Measurements from ENCODE around the gene ACOXL. TPM values are rescaled to one million over a fixed set of nuclear protein-coding genes. Genes with fewer than 3 reads are reported as not detected.

ACOXL gene
- total and polyA plus RNA-seq, 2 donors (not counting 3 experiments of a cell fraction or from before 2014, with no cell fraction given): not detected

DNA sequence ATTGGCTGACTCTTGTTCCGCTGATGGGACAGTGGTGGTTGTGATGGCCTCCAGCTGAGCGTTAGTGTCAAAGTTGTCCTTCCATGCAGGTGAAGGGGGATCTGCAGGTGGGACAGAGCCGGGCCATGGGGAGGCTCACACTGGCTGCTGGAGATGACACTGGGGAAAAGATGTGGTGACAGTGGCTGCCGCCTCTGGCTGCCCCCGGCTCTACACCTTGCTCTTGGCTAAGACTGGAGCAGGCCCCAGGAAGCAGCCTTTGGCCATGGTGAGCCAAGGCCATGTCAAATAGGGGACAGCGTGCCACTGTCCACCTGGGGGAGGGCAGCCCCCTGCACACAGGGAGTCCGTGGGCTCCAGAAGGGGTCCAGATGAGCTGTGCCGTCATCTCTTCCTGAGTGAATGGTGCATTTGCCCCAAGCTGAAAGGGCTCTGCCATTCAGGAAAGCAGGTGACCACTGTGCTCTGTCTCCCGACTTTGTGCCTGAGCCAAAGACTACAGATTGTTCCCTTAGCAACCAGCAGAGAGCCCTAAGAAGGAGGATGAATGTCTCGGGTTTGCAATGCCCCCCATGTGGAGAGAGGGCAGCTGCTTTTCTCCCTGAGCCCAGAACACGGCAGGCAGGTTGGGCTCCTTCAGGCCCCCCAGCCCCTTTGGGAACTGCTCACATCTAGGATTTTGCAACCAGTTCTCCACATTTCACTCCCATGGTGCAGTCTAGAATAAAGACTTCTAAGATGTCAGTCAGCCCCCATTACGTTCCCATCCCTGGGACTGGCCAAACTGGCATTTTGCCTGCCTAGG lies 309.2 kb downstream of the ACOXL start:
- CTCF ChIA-PET: no interaction called here
- TF ChIP-seq GATA2 (IDR thresholded peaks at IDR 0.05; ENCODE audit: insufficient read depth, insufficient read length, low read depth, low read length) (no peak), JUN (IDR thresholded peaks at IDR 0.05; ENCODE audit: borderline replicate concordance, insufficient read depth, insufficient read length, low read depth) (no peak)
- H3K4me2 ChIP-seq (ENCODE audit: insufficient read depth, low read length): no peak overlapping the region
- H3K4me3 ChIP-seq (replicated peaks in 1 of 3; ENCODE audit: insufficient read depth in 1 of 3, low read depth in 1 of 3, low read length in 3 of 3): no peak overlapping the region
- H2AFZ ChIP-seq (ENCODE audit: low read depth, low read length): no peak overlapping the region
- no peak overlapping the region for H3K27ac ChIP-seq (ENCODE audit: insufficient read depth, low read depth, low read length)
- no peak for DNase-seq (ENCODE audit: low read depth, low spot score)
- no TSS peak for BruUV-seq (replicated peaks)
- dilution Hi-C loops (cut with MboI; ENCODE audit: extremely low pct_ligation_motif_present, low sequenced_read_pairs) (no loop called here), intact Hi-C loops (cut with micrococcal nuclease) (no loop called here)
- no peak for FAIRE-seq
- H3K4me1 ChIP-seq (ENCODE audit: control insufficient read depth, extremely low read depth, insufficient read depth, low read length): no peaks in the 10 kb centered on the region
- no peaks in the 10 kb centered on the region for H3K9me1 ChIP-seq (replicated peaks; ENCODE audit: control insufficient read depth, extremely low read depth, insufficient read depth, low read length)
- no peaks in the 10 kb centered on the region for H3K79me2 ChIP-seq (ENCODE audit: control insufficient read depth, insufficient read depth, low read length)
- no peaks in the 10 kb centered on the region for H3K9me3 ChIP-seq (replicated peaks; ENCODE audit: control insufficient read depth, insufficient read depth, low read length)
- H4K20me1 ChIP-seq (replicated peaks; ENCODE audit: control insufficient read depth, extremely low read depth, insufficient read depth, low read length): no peaks in the 10 kb centered on the region
- peaks cover 10 to 21% of the 10 kb centered on the region in 2 experiments for H3K27me3 ChIP-seq (ENCODE audit: control insufficient read depth in 2 of 2, insufficient read depth in 2 of 2, low read length in 2 of 2)
- POLR2A ChIA-PET: no interaction called here
- no peak overlapping the region for H3K9ac ChIP-seq (replicated peaks; ENCODE audit: extremely low read depth, insufficient read depth, low read length)
- H3K36me3 ChIP-seq (ENCODE audit: control insufficient read depth in 2 of 2, extremely low read depth in 1 of 2, insufficient read depth in 2 of 2, low read length in 2 of 2): no peaks in the 10 kb centered on the region

GRCh38 chr2:111042261-111042660 lies 309.9 kb downstream of the ACOXL start:
- H3K4me1 ChIP-seq (ENCODE audit: control insufficient read depth, extremely low read depth, insufficient read depth, low read length): no peaks in the 10 kb centered on the region
- no TSS peak for BruUV-seq (replicated peaks)
- peaks cover 10 to 19% of the 10 kb centered on the region in 2 experiments for H3K27me3 ChIP-seq (ENCODE audit: control insufficient read depth in 2 of 2, insufficient read depth in 2 of 2, low read length in 2 of 2)
- FAIRE-seq (no peak), DNase-seq (ENCODE audit: low read depth, low spot score) (no peak)
- H3K9me3 ChIP-seq (replicated peaks; ENCODE audit: control insufficient read depth, insufficient read depth, low read length): no peaks in the 10 kb centered on the region
- no peaks in the 10 kb centered on the region for H3K36me3 ChIP-seq (ENCODE audit: control insufficient read depth in 2 of 2, extremely low read depth in 1 of 2, insufficient read depth in 2 of 2, low read length in 2 of 2)
- POLR2A ChIA-PET: no interaction called here
- H3K4me3 ChIP-seq (replicated peaks in 1 of 3; ENCODE audit: insufficient read depth in 1 of 3, low read depth in 1 of 3, low read length in 3 of 3): no peak overlapping the region
- H3K79me2 ChIP-seq (ENCODE audit: control insufficient read depth, insufficient read depth, low read length): no peaks in the 10 kb centered on the region
- no peaks in the 10 kb centered on the region for H3K9me1 ChIP-seq (replicated peaks; ENCODE audit: control insufficient read depth, extremely low read depth, insufficient read depth, low read length)
- CTCF ChIA-PET: no interaction called here
- no peak overlapping the region for H3K9ac ChIP-seq (replicated peaks; ENCODE audit: extremely low read depth, insufficient read depth, low read length)
- no peak overlapping the region for H3K4me2 ChIP-seq (ENCODE audit: insufficient read depth, low read length)
- dilution Hi-C loops (cut with MboI; ENCODE audit: extremely low pct_ligation_motif_present, low sequenced_read_pairs): no loop called here
- H3K27ac ChIP-seq (ENCODE audit: insufficient read depth, low read depth, low read length): no peak overlapping the region
- H2AFZ ChIP-seq (ENCODE audit: low read depth, low read length): no peak overlapping the region
- intact Hi-C loops (cut with micrococcal nuclease): no loop called here
- H4K20me1 ChIP-seq (replicated peaks; ENCODE audit: control insufficient read depth, extremely low read depth, insufficient read depth, low read length): no peaks in the 10 kb centered on the region
- TF ChIP-seq FOS (IDR thresholded peaks at IDR 0.05; ENCODE audit: borderline replicate concordance, insufficient read depth, low read length) (no peak), POLR2A (IDR thresholded peaks at IDR 0.05; ENCODE audit: low read depth, low read length) (no peak)
